GM03348 (cell line): ENCODE results near the gene GIT1.

Experiments
- DNase-seq: peaks from one replicate; pipeline ENCODE4 v3.0.0; 2012; ENCODE audit warnings: low spot score

GIT1 gene

DNA sequence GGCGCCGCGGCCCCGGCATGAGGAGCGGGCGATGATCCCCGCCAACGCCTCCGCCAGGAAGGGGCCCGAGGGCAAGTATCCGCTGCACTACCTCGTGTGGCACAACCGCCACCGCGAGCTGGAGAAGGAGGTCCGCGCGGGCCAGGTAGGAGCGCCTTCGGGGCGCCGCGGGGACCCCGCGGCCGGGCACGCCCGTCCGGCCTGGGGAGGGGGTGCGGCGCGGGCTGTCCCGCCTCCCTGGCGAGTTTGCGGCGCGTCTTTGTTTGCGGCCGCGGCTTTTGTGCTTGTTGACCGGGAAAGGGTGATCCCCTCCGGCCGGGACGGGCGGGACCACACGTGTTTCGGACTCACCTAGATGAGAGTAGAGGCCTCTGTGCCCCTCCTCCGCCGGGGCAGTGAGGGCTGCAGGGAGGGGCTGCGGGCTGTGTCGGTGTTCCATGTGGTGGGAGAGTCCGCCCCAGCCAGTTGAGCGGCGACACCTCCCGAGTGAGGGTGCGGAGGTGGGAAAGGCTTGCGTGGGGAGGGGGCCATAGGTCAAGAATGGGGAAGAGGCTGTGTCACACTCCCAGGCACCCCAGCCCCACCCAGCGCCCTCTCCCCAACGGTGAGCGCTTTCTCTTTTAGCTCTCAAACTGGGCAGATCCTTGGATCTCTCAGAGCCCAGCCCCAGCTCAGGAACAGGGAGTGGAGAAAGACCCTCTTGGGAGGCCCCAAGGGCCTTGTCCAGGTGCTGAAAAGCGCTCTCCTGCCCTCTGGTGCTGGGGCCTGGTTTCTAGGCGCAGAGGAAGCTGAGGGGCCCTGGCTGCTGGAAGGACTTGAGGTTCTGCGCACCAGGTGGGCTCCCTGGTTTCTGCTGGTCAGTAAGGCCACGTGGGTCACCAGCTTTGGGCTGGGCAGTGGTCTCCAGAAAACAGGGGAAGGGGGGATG is 4.4 kb upstream of the GIT1 start:
- no peak for DNase-seq

DNA sequence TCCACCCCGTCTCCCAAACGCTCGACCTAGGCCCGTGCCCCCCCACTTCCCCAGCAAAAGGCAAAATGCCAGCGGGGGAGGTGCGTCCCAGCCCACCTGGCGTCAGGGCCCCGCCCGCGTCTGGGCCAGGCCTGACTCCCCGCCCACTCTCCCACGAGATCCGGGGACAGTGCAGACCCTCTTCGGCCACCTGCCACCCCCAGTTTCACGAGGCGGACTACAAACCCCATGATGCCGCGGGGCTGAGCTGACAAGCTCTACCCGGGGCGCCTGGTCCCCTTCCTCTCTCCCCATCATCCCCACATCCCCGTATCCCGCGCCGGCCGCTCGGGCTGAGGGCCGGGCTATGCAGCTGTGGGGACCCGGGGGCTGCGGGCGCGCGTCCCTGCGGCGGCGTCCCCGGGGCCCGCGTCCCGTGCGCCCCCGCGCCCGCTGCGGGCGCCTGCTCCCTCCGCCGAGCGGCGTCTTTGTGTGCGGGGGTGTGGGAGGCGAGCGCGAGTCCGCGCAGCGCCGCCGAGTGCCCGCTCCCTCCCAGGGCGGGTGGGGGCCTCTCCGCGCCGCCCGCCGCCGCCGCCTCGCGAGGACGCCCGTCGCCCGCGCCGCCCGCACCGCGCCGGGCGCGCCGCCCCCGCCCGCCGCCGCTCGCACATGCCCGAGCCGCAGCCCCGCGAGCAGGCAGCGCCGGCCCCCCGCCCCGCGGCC is 3.6 kb upstream of the GIT1 start, which contains the start of gene ANKRD13B:
TSS of gene ANKRD13B (plus strand) at position 283 of the 702 bp plus-strand sequence. CDS start 490 bp downstream, outside the sequence.
- DNase-seq, result peak; percentile 65

DNA sequence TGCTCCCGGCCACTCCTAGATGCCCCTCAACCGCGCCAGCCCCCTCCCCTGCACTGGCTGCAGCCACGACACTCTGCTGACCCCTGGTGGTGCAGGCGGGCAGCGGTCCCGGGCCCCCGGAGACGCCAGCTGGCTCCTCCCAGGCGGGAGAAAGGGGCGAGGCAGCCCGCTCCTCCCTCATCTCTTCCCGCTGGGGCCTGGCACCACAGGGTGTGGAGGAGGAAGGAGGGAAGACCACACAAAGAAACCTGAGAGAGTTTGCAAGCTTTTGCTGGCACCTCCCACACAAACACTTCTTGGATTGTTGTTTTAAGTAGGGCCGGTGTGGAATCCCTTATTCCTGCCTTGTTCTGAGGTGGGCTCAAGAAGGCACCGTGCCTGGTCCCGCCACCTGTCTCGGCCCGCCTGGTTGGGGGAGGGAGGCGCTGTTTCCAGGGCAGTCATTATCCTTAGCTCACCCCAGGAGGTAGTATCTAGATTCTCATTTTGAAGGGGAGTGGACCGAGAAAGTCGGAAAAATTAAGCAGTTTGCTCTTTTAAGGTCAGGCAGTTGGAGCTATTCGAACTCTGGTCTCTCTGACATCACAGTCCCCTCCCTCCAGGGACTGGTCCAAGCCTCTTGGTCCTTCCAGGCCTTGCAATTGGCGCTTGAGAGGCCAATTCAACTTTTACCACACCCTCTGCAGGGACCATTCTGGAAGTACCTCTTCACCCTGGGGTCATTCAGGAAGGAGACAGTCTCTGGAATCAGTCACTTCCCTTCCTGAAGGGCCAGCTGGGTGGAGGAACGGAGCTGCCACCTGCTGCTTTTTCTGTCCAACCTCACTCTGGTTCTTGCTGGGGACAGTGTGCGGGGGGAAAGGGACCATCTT is 2.5 kb upstream of the GIT1 start:
- DNase-seq, result peak; percentile 95

DNA sequence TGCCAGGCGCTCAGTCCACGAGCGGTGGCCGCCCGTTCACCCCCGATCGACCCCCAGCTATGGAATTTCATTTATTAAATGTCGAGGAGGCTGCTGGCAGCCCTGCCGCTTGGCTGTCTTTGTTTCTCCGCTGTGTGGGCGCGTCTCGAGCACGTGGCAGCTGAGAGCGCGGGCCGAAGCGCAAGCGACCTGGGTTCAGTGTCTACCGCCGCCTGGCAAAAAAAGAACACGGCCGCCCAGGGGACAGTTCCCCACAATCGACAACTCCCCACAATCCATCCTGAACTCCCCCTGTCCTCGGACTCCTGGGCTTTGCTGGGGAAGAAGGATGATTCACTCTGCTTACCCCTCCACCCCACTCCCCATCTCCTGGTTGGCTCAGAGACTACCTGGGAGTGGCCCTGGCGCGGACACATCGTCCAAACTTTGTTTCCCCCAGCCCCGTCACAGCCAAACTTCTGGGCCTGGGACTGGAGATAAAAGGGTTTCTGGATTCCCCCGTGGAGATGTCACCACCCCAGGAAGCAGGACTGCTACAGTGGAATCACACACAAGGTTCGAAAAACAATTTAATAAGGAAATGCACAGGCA is 1.8 kb upstream of the GIT1 start:
- peak; percentile 55 for DNase-seq

DNA sequence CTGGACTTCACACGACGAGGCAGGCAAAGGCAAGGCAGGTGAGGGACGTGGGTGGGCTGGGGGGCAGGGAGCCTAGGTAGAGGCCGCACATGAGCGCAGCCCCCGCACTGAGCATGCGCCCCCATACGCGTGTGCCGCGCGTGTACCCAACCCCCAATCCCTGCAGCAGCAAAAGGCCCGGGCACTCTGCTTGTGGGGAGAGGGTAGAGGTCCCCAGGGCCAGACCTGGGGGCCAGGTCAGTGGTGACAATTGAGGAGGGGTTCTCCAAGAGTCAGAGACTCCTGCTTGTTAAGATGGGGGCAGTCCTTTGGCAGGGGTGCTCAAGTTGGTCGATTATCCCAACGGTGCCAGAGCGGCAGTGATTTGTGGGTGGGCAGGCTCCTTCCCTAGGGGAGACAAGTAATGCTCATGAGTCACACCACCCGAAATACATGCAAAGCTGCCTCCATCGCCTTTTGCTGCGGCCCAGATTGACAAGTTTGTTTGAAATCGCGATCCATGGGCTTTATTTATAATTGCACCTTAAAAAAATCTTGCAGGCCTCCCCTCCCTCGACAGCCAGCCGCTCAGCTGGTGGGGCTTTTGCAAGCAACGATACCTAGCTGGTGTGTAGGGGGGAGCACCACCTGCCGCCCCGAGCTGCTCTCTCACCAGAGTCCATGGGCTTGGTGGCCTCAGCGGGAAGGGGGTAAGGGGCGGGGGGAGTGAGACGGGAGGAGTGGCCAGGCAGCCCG is 1.1 kb upstream of the GIT1 start:
- DNase-seq, result peak; percentile 67

DNA sequence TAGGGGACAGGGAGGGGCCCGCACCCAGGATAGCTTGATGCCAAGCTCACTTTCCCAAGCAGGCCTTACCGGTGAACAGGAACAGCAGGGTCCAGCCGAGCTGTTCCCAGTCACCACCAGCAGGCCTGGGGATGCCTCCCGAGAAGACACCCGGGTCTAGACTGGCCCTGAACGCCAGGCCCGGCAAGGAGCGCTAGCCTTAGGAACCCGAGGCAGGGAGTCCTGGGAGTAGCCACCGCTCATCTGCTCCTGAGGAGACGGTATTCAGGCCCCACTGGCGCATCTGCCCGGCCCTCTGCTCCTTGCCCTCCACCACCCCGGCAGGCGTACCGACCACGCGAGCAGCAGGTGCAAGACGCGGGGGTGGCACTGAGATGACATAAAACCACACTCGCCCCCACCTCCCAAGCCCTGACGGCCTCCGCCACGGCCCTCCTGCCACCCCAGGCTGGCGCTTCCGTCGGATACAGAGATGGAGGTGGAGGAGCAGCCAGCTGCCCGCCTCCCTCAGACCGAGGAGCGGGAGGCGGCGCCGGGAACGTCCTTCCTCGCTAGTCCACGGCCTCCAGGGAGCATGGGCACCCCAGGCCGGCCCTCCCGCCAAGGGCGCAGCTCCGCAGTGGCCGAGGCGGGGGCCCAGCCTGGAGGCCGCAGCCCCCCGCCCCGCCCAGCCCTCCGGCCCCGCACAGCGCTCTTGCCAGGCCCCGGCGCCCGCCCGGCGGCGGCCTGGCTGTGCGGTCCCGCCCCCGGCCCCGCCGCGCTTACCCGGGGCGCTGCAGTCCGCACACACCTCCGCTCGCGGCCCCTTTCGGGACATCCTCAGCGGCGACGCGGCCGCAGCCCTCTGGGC is 661 bp downstream of the GIT1 start:
- peak; percentile 62 for DNase-seq

DNA sequence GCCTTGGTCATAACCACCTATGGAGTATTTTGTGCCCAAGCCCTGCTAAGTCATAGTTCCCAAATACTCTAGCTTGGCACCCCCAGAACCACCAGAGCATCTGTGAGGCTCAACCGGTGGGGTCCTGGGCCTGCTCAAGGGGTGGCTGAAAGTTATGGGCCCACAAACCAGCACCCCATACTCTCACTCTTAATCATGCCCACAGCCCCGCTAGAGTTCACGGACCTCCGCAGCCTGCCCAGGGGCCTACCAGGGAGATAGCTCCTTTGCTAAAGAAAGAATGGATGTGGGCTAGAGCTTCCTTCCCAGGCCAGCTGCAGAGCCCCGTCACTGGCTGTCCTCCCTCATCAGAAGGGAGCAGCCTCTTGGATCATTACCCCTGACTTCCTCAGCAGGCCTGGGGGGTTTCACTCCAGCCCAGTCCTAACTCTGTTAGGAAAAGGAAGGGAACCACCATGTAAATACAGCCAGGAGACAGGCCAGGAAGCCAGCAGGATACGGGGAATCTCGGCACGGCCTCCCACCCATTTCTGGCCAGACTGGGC is 1.4 kb downstream of the GIT1 start:
- no peak for DNase-seq

DNA sequence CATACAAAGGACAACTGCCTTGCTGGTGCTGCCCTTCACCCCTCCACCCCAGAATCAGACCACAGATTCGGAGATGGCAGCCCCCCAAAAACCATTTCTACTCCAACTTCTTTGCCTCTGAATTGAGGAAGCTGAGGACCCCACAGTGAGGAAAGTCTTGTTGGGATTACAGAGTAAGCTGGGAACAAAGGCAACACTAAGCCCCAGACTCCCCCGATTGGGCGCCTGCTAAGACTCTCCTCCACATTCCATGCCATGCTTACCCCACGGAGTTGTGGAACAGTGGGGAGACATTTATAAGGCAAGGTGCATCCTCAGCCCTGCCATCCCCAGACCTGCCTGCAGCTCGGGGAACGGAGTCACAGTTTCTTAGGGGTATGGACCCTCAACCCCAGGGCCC is 1.9 kb downstream of the GIT1 start:
- DNase-seq, result no peak

DNA sequence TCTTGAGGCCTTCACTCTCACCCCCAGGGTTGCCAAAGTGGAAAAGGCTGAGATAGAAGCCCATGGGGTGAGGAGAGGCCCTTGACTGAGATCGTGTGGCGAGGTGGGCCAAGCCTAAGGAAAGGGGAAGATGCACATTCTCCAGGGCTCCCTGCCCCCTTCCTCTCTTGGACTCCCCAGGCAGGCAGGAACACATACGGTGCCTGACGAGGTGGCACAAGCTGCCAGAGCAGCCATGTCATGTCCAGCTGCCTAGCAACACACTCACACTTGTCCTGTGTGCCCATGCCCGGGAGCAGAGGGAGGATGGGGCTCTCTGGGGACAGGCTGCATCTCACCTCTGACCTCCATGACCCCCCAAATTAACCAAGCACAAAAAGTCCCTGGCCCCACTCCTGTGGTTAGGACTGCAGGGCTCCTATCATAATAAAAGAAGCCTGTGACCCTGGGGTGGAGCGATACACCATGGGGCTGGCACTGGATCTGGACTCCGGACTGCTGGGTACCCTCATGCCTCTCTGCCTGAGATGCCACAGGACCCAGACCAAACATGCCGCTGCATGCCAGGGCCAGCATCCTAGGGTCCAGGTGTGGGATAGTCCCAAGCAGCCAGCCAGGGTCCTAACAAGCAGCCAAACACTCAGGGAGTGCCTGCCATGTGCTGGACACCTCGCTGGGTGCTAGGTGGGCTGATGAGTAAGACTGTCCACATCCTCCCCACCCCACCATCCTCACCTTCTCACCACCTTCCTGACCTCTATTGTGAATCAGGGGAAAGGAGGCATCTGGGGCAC is 2.6 kb downstream of the GIT1 start:
- DNase-seq, result no peak

DNA sequence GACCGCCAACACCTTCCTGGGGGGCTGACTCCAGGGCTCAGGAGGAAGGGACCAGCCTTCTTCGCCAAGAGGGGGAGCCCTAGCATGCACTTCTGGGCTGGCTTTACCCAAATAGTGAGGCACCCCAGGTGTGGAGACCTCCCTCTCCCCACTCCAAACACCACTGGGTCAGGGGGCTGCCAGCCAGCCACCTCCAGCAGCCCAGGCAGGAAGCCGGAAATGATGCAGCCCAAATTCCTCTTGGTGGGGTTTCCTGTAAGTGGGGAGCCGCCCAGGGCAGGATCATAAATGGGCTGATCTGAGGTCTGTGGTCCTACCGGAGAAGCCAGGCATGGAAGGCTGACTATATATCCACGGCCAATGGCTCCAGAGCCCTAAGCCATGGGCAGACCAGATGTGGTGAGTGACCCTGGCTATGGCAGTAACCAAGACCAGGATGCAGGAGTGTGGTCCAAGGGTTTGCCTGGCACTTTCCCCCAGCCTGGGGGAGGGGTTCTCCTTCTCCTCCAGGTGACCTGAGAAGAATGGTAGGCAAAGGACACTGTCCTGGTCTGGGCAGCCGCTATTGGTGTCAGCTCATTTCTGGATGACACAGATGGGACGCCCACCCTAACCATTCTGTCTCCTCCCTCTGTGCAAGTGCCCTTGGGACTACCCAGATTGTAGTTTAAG is 4.2 kb downstream of the GIT1 start:
- no peak for DNase-seq

DNA sequence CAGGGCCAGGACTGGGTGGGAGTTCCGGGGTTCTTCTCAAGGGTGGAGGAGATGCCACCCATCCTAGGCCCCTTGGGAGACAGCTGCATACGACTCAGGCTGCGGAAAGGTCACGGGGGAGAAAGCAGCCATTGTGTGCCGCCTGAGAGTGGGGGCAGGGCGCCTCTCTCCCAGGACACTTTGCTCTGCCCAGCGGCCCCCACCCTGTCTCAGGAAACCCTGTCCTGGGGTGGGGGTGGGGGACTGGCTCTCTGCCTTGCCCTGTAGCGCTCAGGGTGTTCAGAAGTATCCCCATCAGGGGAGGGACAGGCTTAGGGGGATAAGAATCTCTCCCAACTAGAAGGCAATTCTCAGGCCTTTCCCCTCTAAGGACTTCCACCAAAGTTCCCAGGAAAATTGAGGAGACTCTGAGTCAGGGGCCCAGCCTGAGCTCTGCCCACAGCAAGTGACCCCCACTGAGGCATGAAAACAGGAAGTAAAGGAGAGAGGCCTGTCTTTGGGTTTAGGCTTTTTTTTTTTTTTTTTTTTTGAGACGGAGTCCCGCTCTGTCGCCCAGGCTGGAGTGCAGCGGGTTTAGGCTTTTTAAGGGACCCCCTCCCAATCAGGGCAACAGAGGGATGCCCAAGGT is 4.9 kb downstream of the GIT1 start:
- DNase-seq, result no peak

DNA sequence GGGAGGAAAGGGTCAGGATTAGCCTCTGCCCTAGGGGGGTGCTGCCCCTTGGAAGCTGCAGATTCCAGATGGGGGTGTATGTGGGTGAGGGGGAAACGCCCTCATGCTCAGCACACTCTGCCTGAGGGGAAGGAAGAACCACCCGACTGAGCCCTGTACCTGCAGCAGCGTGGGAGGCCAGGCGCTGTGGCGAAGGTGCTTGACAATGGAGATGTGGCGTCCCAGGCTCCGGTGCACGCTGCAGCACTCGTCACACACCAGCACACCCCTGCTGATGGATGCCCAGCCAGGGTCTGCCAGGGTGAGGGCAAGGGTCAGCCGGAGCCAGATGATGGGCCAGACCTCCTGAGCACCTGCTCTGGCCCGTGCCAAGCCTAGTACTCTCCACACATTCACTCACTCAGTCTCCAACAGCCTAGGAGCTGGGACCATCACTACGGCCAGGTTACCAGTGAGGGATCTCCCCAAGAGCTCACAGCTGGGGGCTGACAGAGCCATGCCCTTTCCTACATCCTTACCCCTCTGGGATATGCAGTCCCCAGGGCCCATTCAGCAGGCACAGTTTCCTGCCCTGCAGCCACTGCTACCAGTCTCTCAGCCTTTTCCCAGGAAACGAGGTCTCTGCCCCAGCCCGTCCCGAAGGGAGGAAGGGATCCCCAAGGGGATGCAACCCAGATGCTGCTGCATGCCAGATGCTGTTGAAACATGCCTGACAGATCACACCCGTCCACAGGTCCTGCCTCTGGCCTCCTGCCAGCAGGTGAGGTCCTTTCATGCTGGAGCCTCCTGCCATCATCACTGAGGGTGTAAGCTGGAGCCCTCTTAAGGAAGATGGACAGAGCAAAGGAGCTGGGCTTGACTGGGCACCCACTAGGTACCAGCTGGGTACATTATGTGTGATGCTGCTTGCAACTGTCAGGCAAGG is 5.9 kb downstream of the GIT1 start:
- no peak for DNase-seq

DNA sequence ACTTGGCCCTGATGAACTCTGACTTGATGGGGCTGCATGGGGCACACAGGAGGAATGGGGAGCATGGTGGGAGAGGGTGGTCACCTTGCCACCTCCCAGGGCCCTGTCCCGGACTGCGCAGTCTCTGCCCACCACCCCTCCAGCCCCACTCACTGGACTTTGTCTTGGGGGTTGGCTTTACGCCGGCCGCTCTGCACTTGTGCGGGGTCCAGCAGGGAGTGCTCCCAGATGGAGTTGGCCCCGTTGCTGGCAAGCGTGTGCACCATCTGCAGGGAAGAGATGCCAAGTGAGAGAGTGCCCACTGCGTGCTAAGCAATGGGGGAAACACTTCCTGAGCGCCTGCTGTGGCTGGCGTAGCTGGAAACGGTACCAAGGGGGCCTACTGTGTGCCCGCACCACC is 6.7 kb downstream of the GIT1 start:
- DNase-seq, result no peak

DNA sequence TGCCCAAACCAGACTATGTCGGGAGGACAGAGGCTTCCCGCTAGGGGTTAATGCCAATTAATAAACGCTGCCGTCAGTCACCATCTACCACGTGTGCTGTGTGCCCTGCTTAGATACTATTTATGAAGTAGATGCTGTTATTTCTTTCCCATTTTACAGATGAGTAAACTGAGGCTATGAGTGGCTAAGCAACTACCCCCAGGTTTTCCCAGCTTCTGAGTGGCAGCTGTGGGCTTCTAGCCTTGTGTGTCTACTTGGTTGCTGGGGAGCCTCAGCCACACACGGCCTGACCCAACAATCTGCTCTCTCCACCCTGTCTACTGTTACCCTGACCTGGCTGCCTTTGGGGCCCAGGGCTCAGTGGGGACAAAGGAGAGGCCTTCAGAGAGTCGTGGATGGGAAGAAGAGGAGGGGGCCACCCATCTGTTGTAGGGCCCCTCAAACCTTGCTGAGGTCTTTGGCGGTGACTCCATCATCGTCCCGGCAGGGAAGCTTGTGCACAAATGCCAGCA is 7.1 kb downstream of the GIT1 start:
- DNase-seq, result no peak

DNA sequence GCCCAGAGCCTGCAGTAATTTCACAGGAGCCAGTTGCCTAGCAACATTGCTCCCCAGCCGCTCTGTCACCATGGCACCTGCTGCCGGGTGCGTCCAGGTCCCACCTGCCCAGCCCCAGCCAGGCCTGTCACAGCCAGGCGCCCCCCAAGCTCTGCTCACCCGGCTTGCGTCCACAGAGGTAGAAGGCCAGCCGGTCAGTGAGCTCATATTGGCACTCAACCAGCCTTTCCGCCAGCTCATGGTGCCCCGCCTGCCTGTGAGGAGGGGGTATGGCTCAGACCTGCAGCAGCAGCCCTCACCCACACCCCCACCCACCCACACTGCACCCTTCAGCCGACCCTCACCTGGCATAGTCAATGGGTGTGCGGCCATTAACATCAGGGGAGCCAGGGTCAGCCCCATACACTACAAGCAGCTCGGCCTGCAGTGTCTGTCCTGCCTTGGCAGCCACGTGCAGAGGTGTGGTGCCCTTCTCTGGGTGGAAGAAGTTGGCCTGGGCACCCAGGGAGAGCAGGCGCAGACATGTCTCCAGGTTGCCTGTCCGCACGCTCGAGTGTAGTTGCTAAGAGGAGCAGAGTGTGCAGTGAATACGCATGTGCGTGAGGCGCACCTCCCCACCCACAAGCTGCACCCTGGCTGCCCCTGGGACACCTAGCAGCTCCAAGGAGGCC is 7.7 kb downstream of the GIT1 start:
- no peak for DNase-seq
